ENCODE measurements around the gene ITPKB. TPM values are rescaled to one million over a fixed set of nuclear protein-coding genes. Genes with fewer than 3 reads are reported as not detected.

The ITPKB gene
- total RNA-seq, 1 donor = 4.7 TPM

- DNase-seq (ENCODE audit: low read depth) = no peak
- TF ChIP-seq CTCF (IDR thresholded peaks at IDR 0.05; ENCODE audit: insufficient read depth, low read depth, low read length) = no peak
Measured at GRCh38 chr1:226714148-226714547, 24.9 kb downstream of the ITPKB start.

GRCh38 chr1:226712742-226713419 is 26.2 kb downstream of the ITPKB start:
- no peak for DNase-seq (ENCODE audit: low read depth)
- no peak for TF ChIP-seq CTCF (IDR thresholded peaks at IDR 0.05; ENCODE audit: insufficient read depth, low read depth, low read length)
- no peak overlapping the region for H3K4me3 ChIP-seq (ENCODE audit: low read depth, low read length)

More at GRCh38 chr1:226714148-226714547, 24.9 kb downstream of the ITPKB start:
- no peak overlapping the region for H3K4me3 ChIP-seq (ENCODE audit: low read depth, low read length)

GRCh38 chr1:226711976-226712741 is 26.9 kb downstream of the ITPKB start:
- DNase-seq (ENCODE audit: low read depth) = no peak
- H3K4me3 ChIP-seq (ENCODE audit: low read depth, low read length) = no peak overlapping the region
- TF ChIP-seq CTCF (IDR thresholded peaks at IDR 0.05; ENCODE audit: insufficient read depth, low read depth, low read length) = no peak

- no peak overlapping the region for H3K4me3 ChIP-seq (ENCODE audit: low read depth, low read length)
- no peak for TF ChIP-seq CTCF (IDR thresholded peaks at IDR 0.05; ENCODE audit: insufficient read depth, low read depth, low read length)
- DNase-seq (ENCODE audit: low read depth) = no peak
Measured at GRCh38 chr1:226710501-226710900, 28.6 kb downstream of the ITPKB start.

- DNase-seq (ENCODE audit: low read depth) = no peak
- no peak overlapping the region for H3K4me3 ChIP-seq (ENCODE audit: low read depth, low read length)
- no peak for TF ChIP-seq CTCF (IDR thresholded peaks at IDR 0.05; ENCODE audit: insufficient read depth, low read depth, low read length)
Measured at GRCh38 chr1:226709953-226710352, 29.1 kb downstream of the ITPKB start.

GRCh38 chr1:226708967-226709396 is 30.1 kb downstream of the ITPKB start:
- TF ChIP-seq CTCF (IDR thresholded peaks at IDR 0.05; ENCODE audit: insufficient read depth, low read depth, low read length) = no peak
- DNase-seq (ENCODE audit: low read depth) = no peak
- H3K4me3 ChIP-seq (ENCODE audit: low read depth, low read length) = no peak overlapping the region

All from fibroblast of villous mesenchyme (primary cell).